IMR-90 (cell line): ENCODE data around the gene MACIR. TPM values are rescaled to one million over a fixed set of nuclear protein-coding genes. Genes with fewer than 3 reads are reported as not detected.

Source experiments
- ATAC-seq: fragments of 200-7000 bp; cut with Tn5 transposase; 2 replicates; pipeline ENCODE4 v1.9.1; 2020; ENCODE audit warnings: low read depth, mild to moderate bottlenecking, moderate library complexity
- BruUV-seq: library from RNA; stranded (reverse); fragments of 400-500 nt; replicated peaks from 2 replicates; lab custom pipeline; 2021; lab: Mats Ljungman, UMichigan
- CTCF ChIA-PET: fragments of 300-600 bp; formaldehyde crosslinking; extraction: SDS; loops from one replicate; lab custom pipeline; 2021; ENCODE audit warnings: antibody characterized with exemption; lab: Yijun Ruan, JAX
- POLR2A ChIA-PET: fragments of 300-600 bp; sonication (Branson Sonifier 250); formaldehyde crosslinking; loops from one replicate; lab custom pipeline; 2022; ENCODE audit warnings: antibody characterized with exemption; ENCODE audit not compliant: unreplicated experiment; lab: Charles Lee
- DNase-seq: peaks from one replicate; pipeline ENCODE4 v3.0.0; 2013
- H2AFZ ChIP-seq: replicated peaks from 2 replicates; pipeline ENCODE3; 2013; ENCODE audit warnings: low read length, mild to moderate bottlenecking; ENCODE audit not compliant: poor library complexity
- H2AK5ac ChIP-seq: 2 replicates; pipeline ENCODE4 v1.6.1; 2013; ENCODE audit warnings: low read depth, low read length, inconsistent platforms
- H2AK9ac ChIP-seq: replicated peaks from 2 replicates; pipeline ENCODE3; 2013; ENCODE audit warnings: mild to moderate bottlenecking, low read depth, low read length, moderate library complexity; ENCODE audit not compliant: poor library complexity
- H2BK120ac ChIP-seq: 2 replicates; pipeline ENCODE4 v1.6.1; 2013; ENCODE audit warnings: low read depth, low read length, inconsistent platforms
- H2BK15ac ChIP-seq: 3 replicates; pipeline ENCODE4 v1.6.1; 2013; ENCODE audit warnings: low read depth, low read length, inconsistent platforms
- H2BK20ac ChIP-seq: 2 replicates; pipeline ENCODE4 v1.6.1; 2013; ENCODE audit warnings: low read depth, mild to moderate bottlenecking, inconsistent platforms, low read length, moderate library complexity
- H2BK5ac ChIP-seq: 2 replicates; pipeline ENCODE4 v1.6.1; 2013; ENCODE audit warnings: mild to moderate bottlenecking, low read depth, low read length, inconsistent platforms; ENCODE audit not compliant: poor library complexity, severe bottlenecking
- H3K14ac ChIP-seq: replicated peaks from 2 replicates; pipeline ENCODE4 v1.6.1; 2013; ENCODE audit warnings: low read depth, low read length, inconsistent platforms
- H3K18ac ChIP-seq: 2 replicates; pipeline ENCODE4 v1.6.1; 2013; ENCODE audit warnings: low read depth, low read length, control low read depth
- H3K23ac ChIP-seq: 2 replicates; pipeline ENCODE4 v1.6.1; 2013; ENCODE audit warnings: low read depth, low read length, inconsistent platforms
- H3K27ac ChIP-seq: 2 replicates; pipeline ENCODE4 v1.5.1; 2013; ENCODE audit warnings: mild to moderate bottlenecking, control low read depth, low read length; ENCODE audit not compliant: insufficient read depth
- H3K27me3 ChIP-seq: 2 replicates; pipeline ENCODE4 v1.6.1; 2013; ENCODE audit warnings: low read length; ENCODE audit not compliant: control insufficient read depth, insufficient read depth
- H3K36me3 ChIP-seq: 2 replicates; pipeline ENCODE4 v1.6.1; 2013; ENCODE audit warnings: low read length, mixed read lengths; ENCODE audit not compliant: control insufficient read depth, insufficient read depth
- H3K4ac ChIP-seq: 2 replicates; pipeline ENCODE4 v1.6.1; 2013; ENCODE audit warnings: low read depth, low read length, inconsistent platforms
- H3K4me1 ChIP-seq: 2 replicates; pipeline ENCODE4 v1.6.1; 2013; ENCODE audit warnings: low read length, mixed read lengths; ENCODE audit not compliant: control insufficient read depth, insufficient read depth
- H3K4me2 ChIP-seq: 2 replicates; pipeline ENCODE4 v1.6.1; 2013; ENCODE audit warnings: low read depth, mild to moderate bottlenecking, control low read depth, low read length, moderate library complexity
- H3K4me3 ChIP-seq: 2 replicates; pipeline ENCODE4 v1.5.1; 2013; ENCODE audit warnings: low read depth, mild to moderate bottlenecking, control low read depth, low read length, moderate library complexity; ENCODE audit not compliant: insufficient read depth
- H3K56ac ChIP-seq: 2 replicates; pipeline ENCODE4 v1.6.1; 2013; ENCODE audit warnings: low read length, inconsistent platforms; ENCODE audit not compliant: insufficient read depth; ENCODE audit errors: extremely low read depth
- H3K79me1 ChIP-seq, 2 experiments: 2 replicates each; pipeline ENCODE4 v1.6.1; 2013; ENCODE audit warnings: low read length in 2 of 2, inconsistent platforms in 1 of 2, low read depth in 1 of 2
- H3K9ac ChIP-seq: 2 replicates; pipeline ENCODE4 v1.6.1; 2013; ENCODE audit warnings: low read depth, low read length, control low read depth
- H3K9me1 ChIP-seq: 2 replicates; pipeline ENCODE4 v1.6.1; 2013; ENCODE audit warnings: low read length, inconsistent platforms; ENCODE audit not compliant: insufficient read depth
- H3K9me3 ChIP-seq: 2 replicates; pipeline ENCODE4 v1.6.1; 2013; ENCODE audit warnings: low read length; ENCODE audit not compliant: control insufficient read depth, insufficient read depth
- H4K20me1 ChIP-seq: 2 replicates; pipeline ENCODE4 v1.6.1; 2013; ENCODE audit warnings: low read length, inconsistent platforms; ENCODE audit not compliant: insufficient read depth
- H4K5ac ChIP-seq: 2 replicates; pipeline ENCODE4 v1.6.1; 2013; ENCODE audit warnings: mild to moderate bottlenecking, low read depth, low read length, control low read depth
- H4K8ac ChIP-seq, 2 experiments: 2 replicates each; pipeline ENCODE4 v1.6.1; 2013; ENCODE audit warnings: low read depth in 2 of 2, low read length in 2 of 2, control low read depth in 1 of 2, inconsistent platforms in 1 of 2
- H4K91ac ChIP-seq: 2 replicates; pipeline ENCODE4 v1.6.1; 2013; ENCODE audit warnings: low read depth, low read length, inconsistent platforms; ENCODE audit not compliant: insufficient read depth
- BHLHE40 ChIP-seq: fragments of 150-350 bp; IDR thresholded peaks from 2 replicates; pipeline ENCODE4 v1.6.1; 2016; ENCODE audit warnings: mild to moderate bottlenecking, low read depth, low read length
- CHD1 ChIP-seq: IDR thresholded peaks from 2 replicates; pipeline ENCODE4 v1.6.1; 2012; ENCODE audit warnings: low read depth, low read length, improper control_type of control experiment
- CTCF ChIP-seq: conservative IDR thresholded peaks from 2 replicates; pipeline ENCODE4 v1.5.1; 2012; ENCODE audit warnings: mild to moderate bottlenecking, low read depth, low read length, improper control_type of control experiment
- ELK1 ChIP-seq: fragments of 150-350 bp; IDR thresholded peaks from 2 replicates; pipeline ENCODE4 v1.6.1; 2016; ENCODE audit warnings: low read depth, mild to moderate bottlenecking, low read length, moderate library complexity, borderline replicate concordance
- FOS ChIP-seq: fragments of 150-350 bp; IDR thresholded peaks from 2 replicates; pipeline ENCODE4 v1.6.1; 2016; ENCODE audit warnings: low read depth, low read length
- MAFK ChIP-seq: IDR thresholded peaks from 2 replicates; pipeline ENCODE4 v1.6.1; 2012; ENCODE audit warnings: low read depth, low read length, improper control_type of control experiment
- MXI1 ChIP-seq: IDR thresholded peaks from 2 replicates; pipeline ENCODE4 v1.6.1; 2012; ENCODE audit warnings: low read depth, mild to moderate bottlenecking, low read length, moderate library complexity, borderline replicate concordance
- NFE2L2 ChIP-seq: fragments of 150-350 bp; IDR thresholded peaks from 2 replicates; pipeline ENCODE4 v1.6.1; 2016; ENCODE audit warnings: low read depth, mild to moderate bottlenecking, low read length
- POLR2A ChIP-seq: IDR thresholded peaks from 2 replicates; pipeline ENCODE4 v1.6.1; 2012; ENCODE audit warnings: mild to moderate bottlenecking, low read depth, low read length
- RAD21 ChIP-seq: IDR thresholded peaks from 2 replicates; pipeline ENCODE4 v1.6.1; 2012; ENCODE audit warnings: low read length, improper control_type of control experiment
- RFX5 ChIP-seq: IDR thresholded peaks from 2 replicates; pipeline ENCODE4 v1.8.0; 2012; ENCODE audit warnings: low read depth, mild to moderate bottlenecking, low read length, moderate library complexity
- USF2 ChIP-seq: fragments of 150-350 bp; IDR thresholded peaks from 2 replicates; pipeline ENCODE4 v1.6.1; 2017; ENCODE audit warnings: mild to moderate bottlenecking, antibody characterized with exemption, low read length, low read depth
- WGBS, 2 experiments: methylation state at CpG; one replicate each; pipeline versions ENCODE4 v1.1.5 to v1.1.7; 2013; ENCODE audit warnings: missing lambda C conversion rate in 2 of 2; ENCODE audit not compliant: insufficient read length in 1 of 2; ENCODE audit errors: extremely low coverage in 2 of 2; 5-methylcytosine and 5-hydroxymethylcytosine counted together
- dilution Hi-C: fragments of 300-500 bp; cut with HindIII; formaldehyde crosslinking; loops from one replicate; pipeline ENCODE4 v1.14.3; 2018; ENCODE audit warnings: low sequenced_read_pairs; ENCODE audit not compliant: unreplicated experiment
- in situ Hi-C: fragments of 300-500 bp; cut with MboI; formaldehyde crosslinking; loops from 3 replicates; pipeline ENCODE4 v1.14.3; 2019; ENCODE audit warnings: low sequenced_read_pairs, inconsistent platforms, mixed read lengths
- intact Hi-C: fragments of 100-400 bp; cut with micrococcal nuclease; formaldehyde crosslinking; loops from 2 replicates; pipeline ENCODE4 v1.10.0; 2022
- polyA plus RNA-seq, 3 experiments: library from polyadenylated mRNA; depleted of rRNA; stranded (reverse); fragments of >200 nt; gene quantifications; 2 replicates each; pipeline ENCODE4 v1.2.3, GENCODE V29; 2012; ENCODE audit warnings: low replicate concordance in 1 of 3
- total RNA-seq: library from RNA; depleted of rRNA; stranded (reverse); fragments of >200 nt; gene quantifications from 2 replicates; pipeline ENCODE4 v1.2.3, GENCODE V29; 2012

The MACIR gene
- total and polyA plus RNA-seq, 2 of the 4 experiments (the other 2 are of a cell fraction): 11.1 to 21.3 TPM

GRCh38 chr5:103293099-103293498 lies 34.5 kb downstream of the MACIR start:
- Histone ChIP-seq H2BK20ac (no peak overlapping the region; the same call in 1 of the 2 replicates), H2BK5ac (no peak overlapping the region), H3K9ac (no peak overlapping the region), H3K56ac (no peak overlapping the region), H3K4me1 (peaks cover 1% of the 10 kb centered on the region; the same call in 1 of the 2 replicates), H4K8ac (no peak overlapping the region), H3K4me3 (no peak overlapping the region), H2AFZ (no peak overlapping the region), H3K4ac (no peak overlapping the region), H2BK15ac (no peak overlapping the region), H3K79me1 (no peaks in the 10 kb centered on the region), H3K9me1 (no peaks in the 10 kb centered on the region), H4K5ac (no peak overlapping the region), H2AK9ac (no peak overlapping the region), H3K18ac (no peak overlapping the region), H3K9me3 (no peaks in the 10 kb centered on the region), H3K14ac (no peak overlapping the region), H3K23ac (no peak overlapping the region), H3K36me3 (no peaks in the 10 kb centered on the region), H4K91ac (no peak overlapping the region), H2AK5ac (no peak overlapping the region), H3K4me2 (no peak overlapping the region), H3K27me3 (no peaks in the 10 kb centered on the region), H3K27ac (no peak overlapping the region), H2BK120ac (no peak overlapping the region; the same call in 1 of the 2 replicates), H4K20me1 (no peaks in the 10 kb centered on the region)
- TF ChIP-seq FOS: no peak
- no peak for TF ChIP-seq MAFK
- no peak for TF ChIP-seq ELK1
- no peak for TF ChIP-seq MXI1
- no peak for TF ChIP-seq CHD1
- no peak for TF ChIP-seq USF2
- TF ChIP-seq RFX5: no peak
- no peak for TF ChIP-seq POLR2A
- no peak for TF ChIP-seq CTCF
- TF ChIP-seq BHLHE40: no peak
- TF ChIP-seq NFE2L2: no peak
- no peak for TF ChIP-seq RAD21
- DNase-seq (no peak), ATAC-seq (no peak)
- intact Hi-C loops: no loop called here
- in situ Hi-C loops: no loop called here
- ChIA-PET CTCF (no interaction called here), POLR2A (no interaction called here)
- no CpG with 5 or more reads among the region's 1 CpG for WGBS, 2 experiments
- no TSS peak for BruUV-seq
- dilution Hi-C loops: no loop called here
